ENCODE measurements around the gene MPHOSPH9. TPM values are rescaled to one million over a fixed set of nuclear protein-coding genes. Genes with fewer than 3 reads are reported as not detected.

MPHOSPH9 gene
- total RNA-seq, 4 donors from 2014 or later: 29.7 to 39.9 (median 35.5) TPM

- TF ChIP-seq CTCF (IDR thresholded peaks at IDR 0.05; ENCODE audit: low read depth): no peak
Measured at GRCh38 chr12:123106640-123107359, 126.1 kb downstream of the MPHOSPH9 start.

DNA sequence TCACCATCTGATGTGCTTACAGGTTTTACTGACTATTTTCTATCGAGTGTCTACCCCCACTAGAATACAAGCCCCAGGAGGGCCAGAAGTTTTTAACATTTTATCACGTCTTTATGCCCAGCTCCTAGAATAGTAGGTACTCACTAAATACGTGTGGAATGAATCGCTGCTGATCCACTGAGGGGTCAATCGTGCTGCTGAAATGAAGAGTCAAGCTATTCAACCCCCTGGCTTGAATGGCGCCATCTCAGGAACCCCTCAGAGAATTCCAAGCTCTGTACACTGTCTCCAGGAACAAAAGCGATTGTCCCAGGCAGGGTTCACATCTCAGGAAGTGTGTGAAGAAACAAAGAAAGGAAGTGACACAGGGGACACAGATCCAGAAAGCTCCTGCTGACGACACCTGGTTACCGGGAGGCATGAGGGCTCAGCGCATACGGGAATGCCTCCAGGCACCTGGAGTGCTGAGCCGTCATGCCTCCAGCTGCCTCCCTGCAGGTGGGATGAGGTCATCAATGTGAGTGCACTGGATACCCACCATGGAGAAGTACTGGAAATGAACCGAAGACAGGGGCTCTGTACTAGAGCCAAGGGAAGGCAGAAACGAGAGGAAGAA, 127.6 kb downstream of the MPHOSPH9 start:
- no peak for TF ChIP-seq CTCF (IDR thresholded peaks at IDR 0.05; ENCODE audit: low read depth)

- no peak for TF ChIP-seq CTCF (IDR thresholded peaks at IDR 0.05; ENCODE audit: low read depth)
Measured at GRCh38 chr12:123104809-123105208, 128.1 kb downstream of the MPHOSPH9 start.

Small RNA genes within 50 kb of the gene (small RNA-seq; reads per million reads assigned to genes)
- gene RNA5SP375: not detected

Other genes with a start within 250 kb of the MPHOSPH9 start
- 10 to 100 TPM in 1 of 4 donors, 1 to 10 TPM in 3; 1.0 to 16.2 (median 3.3) TPM for gene PITPNM2, start 82.1 kb downstream of the MPHOSPH9 start, total RNA-seq
- gene MTRFR, start 295 bp upstream of the MPHOSPH9 start, total RNA-seq: 10 to 100 TPM in 2 of 4 donors, 1 to 10 TPM in 2; 6.4 to 14.5 (median 8.3) TPM
- 100 to 1,000 TPM in 1 of 4 donors, 10 to 100 TPM in 3; 69.9 to 203 (median 90.8) TPM for gene CDK2AP1, start 38.7 kb upstream of the MPHOSPH9 start, total RNA-seq
- gene SBNO1, start 131.7 kb upstream of the MPHOSPH9 start, total RNA-seq: 10 to 100 TPM; 19.2 to 26.2 (median 21.4) TPM
- gene KMT5A, start 151.0 kb upstream of the MPHOSPH9 start, total RNA-seq: 10 to 100 TPM; 19.7 to 46.3 (median 28.2) TPM
- 10 to 100 TPM in 1 of 4 donors, 1 to 10 TPM in 3; 6.7 to 11.7 (median 9.6) TPM for gene RILPL2, start 203.5 kb upstream of the MPHOSPH9 start, total RNA-seq
- 10 to 100 TPM in 1 of 4 donors, 1 to 10 TPM in 3; 8.7 to 16.8 (median 9.2) TPM for gene SNRNP35, start 225.0 kb upstream of the MPHOSPH9 start, total RNA-seq

Measured in subcutaneous adipose tissue (tissue), 4 donors.